Measurements from ENCODE around the gene DRC7.

GRCh38 chr16:57748596-57748995 lies 54.0 kb downstream of the DRC7 start:
- no peak for TF ChIP-seq CTCF (IDR thresholded peaks at IDR 0.05)
- no peak for TF ChIP-seq ZFX (IDR thresholded peaks at IDR 0.05; ENCODE audit: borderline replicate concordance)

Data from 22Rv1 (cell line).